Heart left ventricle (tissue), 16 donors: ENCODE measurements around the gene PAF1. TPM values are rescaled to one million over a fixed set of nuclear protein-coding genes. Genes with fewer than 3 reads are reported as not detected.

Experiments
- ATAC-seq, 4 donors: fragments of 200-7000 bp; cut with Tn5 transposase; one replicate each; pipeline ENCODE4 v1.9.1; 2020 to 2022; ENCODE audit warnings: moderate library complexity in 4 of 4, mild to moderate bottlenecking in 3 of 4, moderate number of reproducible peaks in 1 of 4
- DNase-seq, 5 donors: peaks; one replicate each; pipeline ENCODE4 v3.0.0-alpha.2; 2020
- H3K27ac ChIP-seq, 12 donors: fragments of 200-600 bp; sonication (generic) in 4 of 12; one replicate each; pipeline versions ENCODE4 v1.5.0 to v1.8.0; 2016 to 2022; ENCODE audit warnings: mild to moderate bottlenecking in 2 of 12
- H3K27me3 ChIP-seq, 9 donors: fragments of 200-600 bp; sonication (generic) in 2 of 9; one replicate each; pipeline versions ENCODE4 v1.5.1 to v1.8.0; 2016 to 2022; ENCODE audit warnings: mild to moderate bottlenecking in 3 of 9
- H3K36me3 ChIP-seq, 9 donors: fragments of 200-600 bp; sonication (generic) in 2 of 9; one replicate each; pipeline versions ENCODE4 v1.5.0 to v1.8.0; 2018 to 2022; ENCODE audit warnings: mild to moderate bottlenecking in 2 of 9
- H3K4me1 ChIP-seq, 12 donors: fragments of 200-600 bp; sonication (generic) in 4 of 12; one replicate each; pipeline versions ENCODE4 v1.5.0 to v1.8.0; 2016 to 2022; ENCODE audit warnings: mild to moderate bottlenecking in 3 of 12
- H3K4me3 ChIP-seq, 12 donors: fragments of 200-600 bp; sonication (generic) in 4 of 12; one replicate each; pipeline versions ENCODE4 v1.5.0 to v1.8.0; 2017 to 2022; ENCODE audit warnings: mild to moderate bottlenecking in 9 of 12, moderate library complexity in 4 of 12
- H3K9me3 ChIP-seq, 12 donors: fragments of 200-600 bp; sonication (generic) in 4 of 12; one replicate each; pipeline versions ENCODE4 v1.5.0 to v1.8.0; 2016 to 2022; ENCODE audit warnings: mild to moderate bottlenecking in 1 of 12
- POLR2A ChIP-seq, 2 donors: fragments of 450-650 bp; IDR thresholded peaks; one replicate each; pipeline ENCODE4 v1.6.1; 2017; ENCODE audit warnings: antibody characterized with exemption in 2 of 2, mild to moderate bottlenecking in 2 of 2, moderate library complexity in 2 of 2
- WGBS, 4 donors: extraction: QIAGEN DNeasy Blood & Tissue Kit in 2 of 4; methylation state at CpG; one replicate each; pipeline versions ENCODE4 v1.1.5 to v1.1.7; 2013 to 2018; 5-methylcytosine and 5-hydroxymethylcytosine counted together
- intact Hi-C, 10 donors: fragments of 100-400 bp; cut with DNase I; formaldehyde crosslinking; loops; one replicate each; pipeline versions ENCODE4 v1.11.1 to v1.14.2; 2022
- polyA plus RNA-seq, 2 donors: library from polyadenylated mRNA; stranded (reverse); fragments of 200-250 nt; gene quantifications; one replicate each; pipeline ENCODE4 v1.2.3, GENCODE V29; 2013
- total RNA-seq, 9 donors: library from RNA; depleted of rRNA in 2 of 9; stranded (reverse); fragments of >200 nt in 2 of 9; fragmentation: NEBNext Ultra II Directional in 3 of 9; extraction: Animal tissue kit (Norgen Biotek cat#: 25700) in 3 of 9; gene quantifications; one replicate each; pipeline versions ENCODE4 v1.1.0 to v1.2.4, GENCODE V29; 2016 to 2023
- TF ChIP-seq, protein P1 (sequence below), 12 donors: fragments of 200-600 bp; sonication (generic) in 4 of 12; IDR thresholded peaks; one replicate each; pipeline versions ENCODE4 v1.5.0 to v1.8.0; 2018 to 2022; ENCODE audit warnings: antibody characterized with exemption in 12 of 12, mild to moderate bottlenecking in 5 of 12
- donor health status: ischemic (EF 13 %, LVEDD 7.1; RV severe dilation, severe dysfunction).
- donor health status: healthy with polysubstance abuse.
- donor health status: DM: no; HTN: yes; CAD: no.
- donor health status: DM: no; HTN: no; CAD: no.
- donor health status: ischemic (EF 25% LVEDD 6.9; RV normal size, moderate dysfunction).
- donor health status: ischemic (EF 25% LVEDD 5.7; RV mildly dilated, moderate dysfunction).
- donor health status: healthy.
- donor health status: DM: yes; HTN: yes; CAD: no.
- donor health status: ischemic (EF 35%, LVEDD 5.7; RV mildly dilated, moderate dysfunction).
- donor health status: nonischemic (EF 11% LVEDD 7.7; RV severe dilation, severe dysfunction).
- donor health status: DM: yes; HTN: yes; CAD: no.
- donor health status: PGD.
- donor health status: ischemic (EF 29% LVEDD 5.4; RV normal size, mild dysfunction).
- donor health status: nonischemic (EF 23%, LVEDD 6.1; RV moderate dilation, normal function).

The PAF1 gene
- total and polyA plus RNA-seq, 11 donors = 32.5 to 75.7 (median 40.7) TPM

DNA sequence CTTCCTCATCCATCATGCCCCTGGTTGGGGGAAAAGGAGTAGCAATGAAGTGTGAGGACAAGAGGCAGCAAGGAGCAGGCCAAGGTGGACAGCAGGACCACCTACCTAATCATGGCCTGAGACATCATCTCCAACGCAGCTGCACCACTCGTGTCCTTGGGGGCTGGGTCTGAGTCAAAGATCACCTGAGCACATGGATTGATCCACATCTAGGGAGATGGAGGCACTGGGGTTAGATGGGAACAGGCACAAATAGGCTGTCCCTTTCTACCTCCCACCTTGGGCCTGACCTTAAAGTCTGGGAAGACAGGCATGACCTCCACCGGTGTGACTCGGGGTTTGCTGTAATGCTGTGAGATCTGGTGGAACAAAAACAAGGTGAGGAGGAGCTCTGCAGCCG is 2.2 kb downstream of the PAF1 start:
- TF ChIP-seq, protein P1, sequence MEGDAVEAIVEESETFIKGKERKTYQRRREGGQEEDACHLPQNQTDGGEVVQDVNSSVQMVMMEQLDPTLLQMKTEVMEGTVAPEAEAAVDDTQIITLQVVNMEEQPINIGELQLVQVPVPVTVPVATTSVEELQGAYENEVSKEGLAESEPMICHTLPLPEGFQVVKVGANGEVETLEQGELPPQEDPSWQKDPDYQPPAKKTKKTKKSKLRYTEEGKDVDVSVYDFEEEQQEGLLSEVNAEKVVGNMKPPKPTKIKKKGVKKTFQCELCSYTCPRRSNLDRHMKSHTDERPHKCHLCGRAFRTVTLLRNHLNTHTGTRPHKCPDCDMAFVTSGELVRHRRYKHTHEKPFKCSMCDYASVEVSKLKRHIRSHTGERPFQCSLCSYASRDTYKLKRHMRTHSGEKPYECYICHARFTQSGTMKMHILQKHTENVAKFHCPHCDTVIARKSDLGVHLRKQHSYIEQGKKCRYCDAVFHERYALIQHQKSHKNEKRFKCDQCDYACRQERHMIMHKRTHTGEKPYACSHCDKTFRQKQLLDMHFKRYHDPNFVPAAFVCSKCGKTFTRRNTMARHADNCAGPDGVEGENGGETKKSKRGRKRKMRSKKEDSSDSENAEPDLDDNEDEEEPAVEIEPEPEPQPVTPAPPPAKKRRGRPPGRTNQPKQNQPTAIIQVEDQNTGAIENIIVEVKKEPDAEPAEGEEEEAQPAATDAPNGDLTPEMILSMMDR (IDR thresholded peaks at IDR 0.05) = no peak
- WGBS, 4 donors = 83 to 90% (median 88%) methylated on average over 5 of the region's 5 CpGs
- peak overlapping the region in 1 of 12 donors; percentile 25 for H3K27ac ChIP-seq
- no peaks in the 10 kb centered on the region for H3K9me3 ChIP-seq
- H3K27me3 ChIP-seq = no peaks in the 10 kb centered on the region
- DNase-seq = peak in 1 of 5 donors; percentile 13
- no peak for ATAC-seq
- H3K36me3 ChIP-seq = peaks cover 3 to 71% (median 62%) of the 10 kb centered on the region in 9 donors
- peaks cover 3 to 25% (median 19%) of the 10 kb centered on the region in 12 donors for H3K4me1 ChIP-seq
- H3K4me3 ChIP-seq = no peak overlapping the region
- intact Hi-C loops = no loop called here

DNA sequence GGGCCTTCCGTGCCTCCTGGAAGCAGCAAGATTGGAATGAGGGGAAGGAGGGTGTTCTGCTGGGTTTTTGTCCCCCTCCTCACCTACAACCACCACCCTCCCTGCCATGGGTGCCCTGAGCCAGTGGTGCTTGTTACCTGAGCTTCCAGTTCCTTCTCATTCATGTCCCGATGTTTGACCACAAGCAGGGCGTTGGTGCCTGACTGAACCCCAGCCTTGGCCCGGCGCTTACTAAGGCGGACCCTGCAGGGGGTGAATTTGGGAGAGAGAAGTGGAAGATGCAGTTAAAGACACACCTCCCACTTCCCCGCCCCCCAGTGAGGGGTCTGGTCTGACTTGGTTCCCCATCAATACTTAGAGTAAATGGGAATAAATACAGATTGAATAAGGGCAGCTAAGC is 4.3 kb downstream of the PAF1 start:
- DNase-seq (no peak), ATAC-seq (no peak)
- TF ChIP-seq POLR2A (IDR thresholded peaks at IDR 0.05) = no peak
- TF ChIP-seq, protein P1 (IDR thresholded peaks at IDR 0.05) = no peak
- no peak overlapping the region for H3K4me3 ChIP-seq
- 87 to 91% (median 89%) methylated on average over 7 of the region's 7 CpGs for WGBS, 4 donors
- H3K9me3 ChIP-seq = no peaks in the 10 kb centered on the region
- intact Hi-C loops = no loop called here
- no peak overlapping the region for H3K27ac ChIP-seq
- H3K36me3 ChIP-seq = peaks cover 3 to 82% (median 78%) of the 10 kb centered on the region in 9 donors
- H3K4me1 ChIP-seq = peaks cover 3 to 16% (median 10%) of the 10 kb centered on the region in 12 donors
- H3K27me3 ChIP-seq = no peaks in the 10 kb centered on the region

DNA sequence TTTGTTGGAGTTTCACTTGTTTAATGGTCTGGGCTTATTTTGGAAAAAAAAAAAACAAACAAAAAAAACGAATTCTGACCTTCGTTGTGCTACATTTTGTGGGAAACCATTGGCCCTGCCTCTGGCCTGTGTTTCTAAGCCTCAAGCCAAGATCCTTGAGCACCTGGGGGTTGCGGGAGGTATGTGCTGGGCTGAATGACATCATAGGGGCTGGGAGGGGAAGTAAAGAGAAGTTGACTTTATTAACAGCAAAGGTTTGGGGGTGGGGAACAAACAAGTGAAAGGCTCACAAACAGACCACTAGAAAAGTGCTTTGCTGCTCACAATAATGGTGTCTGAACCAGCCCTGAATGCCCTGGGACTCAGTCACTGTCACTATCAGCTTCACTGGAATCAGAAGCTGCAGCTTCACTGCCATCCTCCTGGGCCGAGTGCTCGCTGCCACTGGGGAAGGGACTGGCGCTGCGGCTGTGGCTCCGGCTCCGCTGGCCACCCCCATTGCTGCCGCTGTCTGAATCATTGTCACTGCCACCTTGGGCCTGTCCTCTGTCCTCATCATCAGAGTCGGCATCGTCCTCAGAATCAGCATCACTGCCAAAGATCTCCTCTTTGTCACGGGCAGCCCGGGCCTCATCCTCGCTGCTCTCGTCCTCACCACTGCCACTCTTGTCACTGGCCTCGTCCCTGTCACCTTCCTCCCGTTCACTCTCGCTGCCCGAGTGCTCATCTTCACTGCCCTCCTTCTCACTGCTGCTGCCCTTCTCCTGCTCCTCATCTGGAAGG is 5.1 kb downstream of the PAF1 start:
- WGBS, 4 donors = 71 to 81% (median 79%) methylated on average over 20 of the region's 20 CpGs
- no peaks in the 10 kb centered on the region for H3K27me3 ChIP-seq
- H3K4me3 ChIP-seq = no peak overlapping the region
- DNase-seq (no peak), ATAC-seq (no peak)
- no peak overlapping the region for H3K27ac ChIP-seq
- intact Hi-C loops = no loop called here
- H3K4me1 ChIP-seq = peaks cover 3 to 15% (median 9%) of the 10 kb centered on the region in 12 donors
- H3K36me3 ChIP-seq = peaks cover 3 to 89% (median 86%) of the 10 kb centered on the region in 9 donors
- H3K9me3 ChIP-seq = no peaks in the 10 kb centered on the region
- no peak for TF ChIP-seq POLR2A (IDR thresholded peaks at IDR 0.05)
- TF ChIP-seq, protein P1 (IDR thresholded peaks at IDR 0.05) = no peak

DNA sequence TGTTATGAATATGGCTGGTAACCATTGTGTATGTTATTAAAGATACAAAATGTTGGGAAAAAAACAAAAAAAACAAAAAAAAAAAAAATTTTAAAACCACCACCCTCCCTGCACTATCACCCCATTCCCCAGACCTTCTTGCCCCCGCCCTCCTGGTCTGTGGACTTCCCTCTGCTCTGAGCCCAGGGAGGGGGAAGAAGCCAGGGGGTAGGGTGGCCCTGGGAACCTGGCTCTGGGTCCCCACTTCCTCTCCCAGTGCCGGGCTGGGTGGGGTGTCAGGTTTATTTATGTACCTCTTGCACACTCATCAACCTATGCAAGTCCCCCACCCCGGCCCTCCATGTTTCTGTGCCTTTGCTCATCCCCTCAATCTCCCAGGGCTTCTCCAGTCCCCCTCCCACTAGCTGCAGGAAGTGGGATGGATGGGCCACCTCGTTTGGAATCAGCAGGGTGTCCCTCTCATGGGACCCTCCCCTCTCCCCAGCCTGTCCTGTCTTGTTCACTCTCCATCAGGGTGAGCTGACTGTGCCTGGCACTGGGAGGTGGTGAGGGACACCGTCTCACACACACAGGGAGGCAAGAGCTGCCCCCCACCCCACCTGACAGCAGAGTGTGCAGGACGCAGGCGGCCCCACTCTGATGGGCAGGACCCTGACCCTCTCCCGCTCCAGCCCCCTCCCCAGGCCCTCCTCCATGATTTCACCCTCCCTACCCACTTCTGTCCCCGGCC is 5.9 kb downstream of the PAF1 start:
- 69 to 74% (median 71%) methylated on average over 7 to 9 of the region's 9 CpGs for WGBS, 4 donors
- H3K27me3 ChIP-seq = no peaks in the 10 kb centered on the region
- ATAC-seq (peak in 1 of 4 donors; percentile 15), DNase-seq (no peak)
- peaks cover under 1 to 8% (median 5%) of the 10 kb centered on the region in 12 donors for H3K4me1 ChIP-seq
- intact Hi-C loops = loop anchor here in 1 of 10 donors (5.0 kb wide), 1 partner anchor 38 kb away; no protein-coding TSS in a partner anchor
- no peaks in the 10 kb centered on the region for H3K9me3 ChIP-seq
- H3K4me3 ChIP-seq = no peak overlapping the region
- TF ChIP-seq POLR2A (IDR thresholded peaks at IDR 0.05) = no peak
- TF ChIP-seq, protein P1 (IDR thresholded peaks at IDR 0.05) = no peak
- peaks cover 3 to 98% (median 94%) of the 10 kb centered on the region in 9 donors for H3K36me3 ChIP-seq
- H3K27ac ChIP-seq = no peak overlapping the region
